ENCODE data around the gene PKHD1. TPM values are rescaled to one million over a fixed set of nuclear protein-coding genes. Genes with fewer than 3 reads are reported as not detected.

The PKHD1 gene
- total and polyA plus RNA-seq, 11 donors, result 0.02 to 0.04 TPM; not detected in 9

DNA sequence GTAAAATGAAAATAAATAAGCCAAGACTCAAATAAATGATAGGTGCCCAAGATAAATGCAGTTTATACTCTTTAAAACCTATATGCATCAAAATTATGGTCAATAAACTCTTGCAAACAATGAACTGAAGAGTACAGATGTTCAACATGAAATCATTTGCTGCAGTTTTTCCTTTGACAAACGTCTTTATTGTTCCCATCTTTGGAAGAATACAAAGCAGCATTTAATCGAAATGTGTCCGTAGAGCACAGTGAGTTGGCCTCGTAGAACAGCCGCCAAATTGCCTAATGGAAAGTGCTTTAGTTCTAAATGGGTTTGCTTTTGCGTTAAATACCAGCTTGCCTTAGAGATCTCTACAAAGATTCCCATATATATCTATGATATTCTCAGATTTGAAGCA is 447.4 kb downstream of the PKHD1 start:
- no peak overlapping the region for H3K27ac ChIP-seq
- no peak for ATAC-seq
- intact Hi-C loops (cut with DNase I), result no loop called here
- no peaks in the 10 kb centered on the region for H3K4me1 ChIP-seq
- H3K36me3 ChIP-seq, result no peaks in the 10 kb centered on the region
- no peaks in the 10 kb centered on the region for H3K9me3 ChIP-seq
- H3K4me3 ChIP-seq, result no peak overlapping the region
- TF ChIP-seq, protein P1, sequence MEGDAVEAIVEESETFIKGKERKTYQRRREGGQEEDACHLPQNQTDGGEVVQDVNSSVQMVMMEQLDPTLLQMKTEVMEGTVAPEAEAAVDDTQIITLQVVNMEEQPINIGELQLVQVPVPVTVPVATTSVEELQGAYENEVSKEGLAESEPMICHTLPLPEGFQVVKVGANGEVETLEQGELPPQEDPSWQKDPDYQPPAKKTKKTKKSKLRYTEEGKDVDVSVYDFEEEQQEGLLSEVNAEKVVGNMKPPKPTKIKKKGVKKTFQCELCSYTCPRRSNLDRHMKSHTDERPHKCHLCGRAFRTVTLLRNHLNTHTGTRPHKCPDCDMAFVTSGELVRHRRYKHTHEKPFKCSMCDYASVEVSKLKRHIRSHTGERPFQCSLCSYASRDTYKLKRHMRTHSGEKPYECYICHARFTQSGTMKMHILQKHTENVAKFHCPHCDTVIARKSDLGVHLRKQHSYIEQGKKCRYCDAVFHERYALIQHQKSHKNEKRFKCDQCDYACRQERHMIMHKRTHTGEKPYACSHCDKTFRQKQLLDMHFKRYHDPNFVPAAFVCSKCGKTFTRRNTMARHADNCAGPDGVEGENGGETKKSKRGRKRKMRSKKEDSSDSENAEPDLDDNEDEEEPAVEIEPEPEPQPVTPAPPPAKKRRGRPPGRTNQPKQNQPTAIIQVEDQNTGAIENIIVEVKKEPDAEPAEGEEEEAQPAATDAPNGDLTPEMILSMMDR (IDR thresholded peaks at IDR 0.05), result no peak
- no peak for TF ChIP-seq POLR2A (IDR thresholded peaks at IDR 0.05)
- no peak for DNase-seq
- H3K27me3 ChIP-seq, result no peaks in the 10 kb centered on the region
- 72 to 80% (median 75%) methylated on average over 6 of the region's 6 CpGs for WGBS, 4 donors

GRCh38 chr6:51633424-51633823 is 454.0 kb downstream of the PKHD1 start:
- TF ChIP-seq, protein P1 (IDR thresholded peaks at IDR 0.05), result no peak
- no peak for TF ChIP-seq POLR2A (IDR thresholded peaks at IDR 0.05)
- ATAC-seq (no peak), DNase-seq (no peak)
- Histone ChIP-seq H3K36me3 (no peaks in the 10 kb centered on the region), H3K27me3 (peaks cover 0 to 3% (median 0%) of the 10 kb centered on the region in 9 donors), H3K4me3 (no peak overlapping the region), H3K27ac (no peak overlapping the region), H3K4me1 (no peaks in the 10 kb centered on the region), H3K9me3 (peaks cover 0 to 7% (median 0%) of the 10 kb centered on the region in 12 donors)
- intact Hi-C loops (cut with DNase I), result no loop called here
- WGBS, 4 donors, result 48 to 80% (median 61%) methylated on average over 1 of the region's 1 CpG

DNA sequence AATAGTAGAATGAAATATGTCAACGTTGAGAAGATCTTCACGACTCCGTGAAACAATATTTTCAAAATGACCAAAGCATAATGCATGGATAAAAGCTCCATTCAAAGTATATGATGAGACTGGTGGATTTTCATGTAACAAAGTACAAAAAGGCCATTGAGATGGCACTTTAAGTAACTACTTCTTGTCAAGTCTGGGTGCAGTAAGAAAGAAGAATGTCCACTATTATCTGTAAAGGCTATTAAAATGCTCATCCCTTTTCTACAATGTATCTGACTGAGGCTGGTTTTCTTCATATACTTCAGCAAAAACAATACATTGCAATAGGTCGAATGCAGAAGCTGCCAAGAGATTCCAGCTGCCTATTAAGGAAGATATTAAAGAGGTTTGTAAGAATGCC is 457.4 kb downstream of the PKHD1 start:
- Histone ChIP-seq H3K27me3 (peaks cover 0 to 3% (median 0%) of the 10 kb centered on the region in 9 donors), H3K9me3 (peaks cover 0 to 9% (median 0%) of the 10 kb centered on the region in 12 donors), H3K27ac (no peak overlapping the region), H3K36me3 (no peaks in the 10 kb centered on the region), H3K4me3 (no peak overlapping the region), H3K4me1 (no peaks in the 10 kb centered on the region)
- intact Hi-C loops (cut with DNase I), result no loop called here
- DNase-seq (no peak), ATAC-seq (no peak)
- TF ChIP-seq POLR2A (IDR thresholded peaks at IDR 0.05), result no peak
- TF ChIP-seq, protein P1 (IDR thresholded peaks at IDR 0.05), result no peak
- WGBS, 4 donors, result 71 to 77% (median 74%) methylated on average over 4 of the region's 4 CpGs

DNA sequence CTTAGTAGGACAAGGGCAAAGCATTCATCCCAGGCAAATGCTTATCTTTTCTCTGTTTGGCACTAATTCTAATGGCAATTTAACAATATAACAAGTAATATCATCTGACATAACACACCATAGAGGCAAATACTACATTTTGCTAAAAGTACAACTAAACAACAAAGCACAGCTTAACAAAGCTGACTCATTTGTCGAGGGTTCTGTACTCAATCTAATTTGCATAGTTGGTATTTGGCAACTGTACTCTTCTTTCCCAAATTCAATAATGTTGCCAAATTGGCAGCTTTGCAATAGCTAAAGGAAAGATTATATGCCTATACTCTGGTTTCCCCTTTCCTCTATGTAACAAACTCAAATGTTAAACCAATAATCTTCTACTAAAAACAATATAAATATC is 461.0 kb downstream of the PKHD1 start:
- WGBS, 4 donors, result 38 to 87% (median 68%) methylated on average over 1 of the region's 1 CpG
- intact Hi-C loops (cut with DNase I), result no loop called here

More for the DNA sequence above, 461.0 kb downstream of the PKHD1 start:
- Histone ChIP-seq H3K27me3 (no peaks in the 10 kb centered on the region), H3K36me3 (no peaks in the 10 kb centered on the region), H3K9me3 (peaks cover 0 to 9% (median 0%) of the 10 kb centered on the region in 12 donors), H3K4me3 (no peak overlapping the region), H3K27ac (no peak overlapping the region), H3K4me1 (no peaks in the 10 kb centered on the region)
- ATAC-seq (no peak), DNase-seq (no peak)
- TF ChIP-seq POLR2A (IDR thresholded peaks at IDR 0.05), result no peak
- TF ChIP-seq, protein P1 (IDR thresholded peaks at IDR 0.05), result no peak

All from heart left ventricle (tissue), 16 donors.